K562 (cell line): Measurements from ENCODE around the gene DOCK1. TPM values are rescaled to one million over a fixed set of nuclear protein-coding genes. Genes with fewer than 3 reads are reported as not detected.

Experiments
- ATAC-seq: fragments of 200-7000 bp; cut with Tn5 transposase; 3 replicates; pipeline ENCODE4 v1.9.1; 2020; ENCODE audit warnings: moderate library complexity
- BruUV-seq: library from RNA; stranded (reverse); fragments of 400-500 nt; replicated peaks from 2 replicates; lab custom pipeline; 2021; lab: Mats Ljungman, UMichigan
- CTCF ChIA-PET: fragments of 300-600 bp; formaldehyde crosslinking; extraction: SDS; loops from one replicate; lab custom pipeline; 2021; ENCODE audit warnings: low intra/inter-chr PET ratio; lab: Yijun Ruan, JAX
- POLR2A ChIA-PET: fragments of 300-600, 350-650 bp; sonication (Branson Sonifier 250); formaldehyde crosslinking; extraction: SDS; loops from one replicate; lab custom pipeline; 2021; ENCODE audit warnings: antibody characterized with exemption, inconsistent platforms; lab: Yijun Ruan, JAX
- DNase-seq, 4 experiments: peaks; one replicate each; pipeline versions ENCODE4 v3.0.0 to v3.0.0-alpha.2; 2011 to 2018; ENCODE audit warnings: low spot score in 3 of 4, mixed read lengths in 3 of 4; ENCODE audit errors: extremely low read depth in 1 of 4
- FAIRE-seq: peaks from 2 replicates; lab custom pipeline; 2011; peaks lifted over from hg19 to GRCh38; lab: Jason Lieb, UNC
- H2AFZ ChIP-seq: 2 replicates; pipeline ENCODE4 v1.6.0; 2011; ENCODE audit warnings: low read depth, low read length, control low read depth, inconsistent platforms
- H3K27ac ChIP-seq: fragments of 200-600 bp; 3 replicates; pipeline ENCODE4 v1.8.0; 2011; ENCODE audit warnings: low read depth, mild to moderate bottlenecking, control low read depth, inconsistent platforms, low read length, moderate library complexity, mixed read lengths; ENCODE audit errors: extremely low read depth
- H3K27me3 ChIP-seq, 2 experiments: fragments of 300-600 bp in 1 of 2; 2 replicates in 1 of 2; 3 replicates in 1 of 2; pipeline versions ENCODE4 v1.6.0 to v1.8.0; 2011; ENCODE audit warnings: inconsistent platforms in 2 of 2, low read length in 2 of 2, mild to moderate bottlenecking in 1 of 2, mixed read lengths in 1 of 2, moderate library complexity in 1 of 2; ENCODE audit not compliant: control insufficient read depth in 2 of 2, insufficient read depth in 2 of 2
- H3K36me3 ChIP-seq: fragments of 300-600 bp; 3 replicates; pipeline ENCODE4 v1.8.0; 2011; ENCODE audit warnings: mild to moderate bottlenecking, low read length, inconsistent platforms; ENCODE audit not compliant: control insufficient read depth, insufficient read depth
- H3K4me1 ChIP-seq, 2 experiments: fragments of 200-600 bp in 1 of 2; replicated peaks in 1 of 2; 2 replicates in 1 of 2; 3 replicates in 1 of 2; pipeline versions ENCODE4 v1.5.1 to v1.8.0; 2011; ENCODE audit warnings: inconsistent platforms in 2 of 2, low read length in 2 of 2, mild to moderate bottlenecking in 1 of 2, mixed read lengths in 1 of 2, moderate library complexity in 1 of 2; ENCODE audit not compliant: control insufficient read depth in 2 of 2, insufficient read depth in 2 of 2
- H3K4me2 ChIP-seq: 2 replicates; pipeline ENCODE4 v1.6.1; 2011; ENCODE audit warnings: low read length, control low read depth, inconsistent platforms, mixed read lengths; ENCODE audit not compliant: insufficient read depth
- H3K4me3 ChIP-seq: fragments of 200-600 bp; sonication (generic), shearing (Covaris generic); 2 replicates; pipeline ENCODE4 v1.5.1; 2016; ENCODE audit warnings: control low read depth, inconsistent platforms
- H3K79me2 ChIP-seq: fragments of 200-600 bp; 3 replicates; pipeline ENCODE4 v1.8.0; 2011; ENCODE audit warnings: low read length, inconsistent platforms; ENCODE audit not compliant: control insufficient read depth, insufficient read depth
- H3K9ac ChIP-seq, 2 experiments: 2 replicates each; pipeline versions ENCODE4 v1.6.0 to v1.6.1; 2011; ENCODE audit warnings: low read depth in 2 of 2, low read length in 2 of 2, control low read depth in 1 of 2, inconsistent platforms in 1 of 2, mild to moderate bottlenecking in 1 of 2, mixed read lengths in 1 of 2; ENCODE audit not compliant: insufficient read depth in 1 of 2
- H3K9me1 ChIP-seq: one replicate; pipeline ENCODE4 v1.6.0; 2011; ENCODE audit warnings: inconsistent platforms, mild to moderate bottlenecking, low read length, moderate library complexity; ENCODE audit not compliant: control insufficient read depth, insufficient read depth
- H3K9me3 ChIP-seq: replicated peaks from 2 replicates; pipeline ENCODE4 v1.5.1; 2011; ENCODE audit warnings: low read depth, low read length, inconsistent platforms; ENCODE audit not compliant: control insufficient read depth, insufficient read depth
- H4K20me1 ChIP-seq: replicated peaks from 2 replicates; pipeline ENCODE4 v1.6.1; 2011; ENCODE audit warnings: low read length, inconsistent platforms, mixed read lengths; ENCODE audit not compliant: control insufficient read depth, insufficient read depth
- CBX2 ChIP-seq: fragments of 200-600 bp; sonication (generic); IDR thresholded peaks from one replicate; pipeline ENCODE4 v1.6.1; 2012; ENCODE audit warnings: mild to moderate bottlenecking, low read length, inconsistent platforms; ENCODE audit not compliant: insufficient read depth, poor library complexity, severe bottlenecking
- FOXJ3 ChIP-seq: sonication (generic); formaldehyde crosslinking; IDR thresholded peaks from 2 replicates; pipeline ENCODE4 v1.4.0; 2020; ENCODE audit warnings: mild to moderate bottlenecking, missing genetic modification reagents
- JUN ChIP-seq, 2 experiments: sonication (generic) in 1 of 2; formaldehyde crosslinking in 1 of 2; IDR thresholded peaks; 2 replicates each; pipeline versions ENCODE4 v1.6.1 to v1.8.0; 2012 to 2022; ENCODE audit warnings: borderline replicate concordance in 2 of 2, mild to moderate bottlenecking in 2 of 2, improper control_type of control experiment in 1 of 2, low read depth in 1 of 2, low read length in 1 of 2, missing genetic modification reagents in 1 of 2
- KDM2B ChIP-seq: fragments of 250-450 bp; sonication (Bioruptor Pico); IDR thresholded peaks from 2 replicates; pipeline ENCODE4 v1.8.0; 2021; ENCODE audit warnings: mild to moderate bottlenecking, moderate library complexity
- POLR2AphosphoS2 ChIP-seq: IDR thresholded peaks from 2 replicates; pipeline ENCODE4 v1.6.1; 2012; ENCODE audit warnings: low read length, improper control_type of control experiment
- TARDBP ChIP-seq: fragments of 450-650 bp; IDR thresholded peaks from 2 replicates; pipeline ENCODE4 v1.6.1; 2016
- ZC3H8 ChIP-seq: fragments of 450-650 bp; IDR thresholded peaks from 2 replicates; pipeline ENCODE4 v1.6.1; 2017
- WGBS: fragments of 100-300 bp; shearing (Covaris generic); methylation state at CpG from one replicate; pipeline ENCODE4 v1.1.6; 2016; ENCODE audit warnings: low coverage, mixed read lengths; ENCODE audit not compliant: insufficient coverage; ENCODE audit errors: missing lambda C conversion rate; 5-methylcytosine and 5-hydroxymethylcytosine counted together
- in situ Hi-C: fragments of 300-500 bp; cut with MboI; formaldehyde crosslinking; loops from 4 replicates; pipeline ENCODE4 v1.15.0; 2018; ENCODE audit warnings: inconsistent platforms, mixed read lengths
- intact Hi-C: fragments of 100-400 bp; cut with micrococcal nuclease; formaldehyde crosslinking; loops from 2 replicates; pipeline ENCODE4 v1.14.2; 2022
- polyA plus RNA-seq, 8 experiments: library from polyadenylated mRNA; depleted of rRNA in 4 of 8; stranded (reverse) in 5 of 8; unstranded in 3 of 8; fragments of >200 nt; fragmentation: Nextera tagmentation in 2 of 8; fragmentation: Illumina TruSeq in 1 of 8; extraction: Ambion mirVana in 2 of 8; extraction: Trizol in 1 of 8; gene quantifications; 2 replicates each; pipeline versions ENCODE4 v1.2.1 to v1.2.3, GENCODE V29; 2011 to 2014; ENCODE audit warnings: inconsistent platforms in 1 of 8, missing spikeins in 1 of 8
- total RNA-seq, 7 experiments: library from RNA; depleted of rRNA in 6 of 7; stranded (reverse); fragments of >200 nt in 6 of 7; fragmentation: Illumina TruSeq in 2 of 7; extraction: Trizol in 2 of 7; gene quantifications; 2 replicates each; pipeline versions ENCODE4 v1.2.1 to v1.2.3, GENCODE V29; 2011 to 2021; ENCODE audit warnings: low replicate concordance in 1 of 7
- TF ChIP-seq, protein P1 (sequence below): sonication (generic); formaldehyde crosslinking; IDR thresholded peaks from 2 replicates; pipeline ENCODE4 v1.8.1; 2023; ENCODE audit warnings: mild to moderate bottlenecking, missing genetic modification reagents
- TF ChIP-seq, protein P2 (sequence below): sonication (generic); formaldehyde crosslinking; IDR thresholded peaks from 2 replicates; pipeline ENCODE4 v1.8.0; 2022; ENCODE audit warnings: mild to moderate bottlenecking, low read depth, missing genetic modification reagents

The DOCK1 gene
- total and polyA plus RNA-seq, 9 of the 15 experiments (the other 6 are each of a cell fraction or from before 2014, with no cell fraction given): 0.31 TPM; not detected in 8

GRCh38 chr10:126933116-126933515 is 27.9 kb downstream of the DOCK1 start:
- Histone ChIP-seq H3K9me1 (no peaks in the 10 kb centered on the region), H3K27me3 (no peaks in the 10 kb centered on the region), H3K36me3 (no peaks in the 10 kb centered on the region), H3K4me2 (no peak overlapping the region), H2AFZ (no peak overlapping the region), H3K27ac (no peak overlapping the region), H3K9me3 (no peaks in the 10 kb centered on the region), H3K9ac (no peak overlapping the region), H4K20me1 (no peaks in the 10 kb centered on the region), H3K79me2 (no peaks in the 10 kb centered on the region), H3K4me1 (no peaks in the 10 kb centered on the region), H3K4me3 (no peak overlapping the region)
- CTCF ChIA-PET: no interaction called here
- intact Hi-C loops (no loop called here), in situ Hi-C loops (no loop called here)
- BruUV-seq: no TSS peak
- FAIRE-seq (no peak), ATAC-seq (no peak), DNase-seq (no peak)
- TF ChIP-seq CBX2: no peak
- TF ChIP-seq POLR2AphosphoS2: no peak
- TF ChIP-seq, protein P1, sequence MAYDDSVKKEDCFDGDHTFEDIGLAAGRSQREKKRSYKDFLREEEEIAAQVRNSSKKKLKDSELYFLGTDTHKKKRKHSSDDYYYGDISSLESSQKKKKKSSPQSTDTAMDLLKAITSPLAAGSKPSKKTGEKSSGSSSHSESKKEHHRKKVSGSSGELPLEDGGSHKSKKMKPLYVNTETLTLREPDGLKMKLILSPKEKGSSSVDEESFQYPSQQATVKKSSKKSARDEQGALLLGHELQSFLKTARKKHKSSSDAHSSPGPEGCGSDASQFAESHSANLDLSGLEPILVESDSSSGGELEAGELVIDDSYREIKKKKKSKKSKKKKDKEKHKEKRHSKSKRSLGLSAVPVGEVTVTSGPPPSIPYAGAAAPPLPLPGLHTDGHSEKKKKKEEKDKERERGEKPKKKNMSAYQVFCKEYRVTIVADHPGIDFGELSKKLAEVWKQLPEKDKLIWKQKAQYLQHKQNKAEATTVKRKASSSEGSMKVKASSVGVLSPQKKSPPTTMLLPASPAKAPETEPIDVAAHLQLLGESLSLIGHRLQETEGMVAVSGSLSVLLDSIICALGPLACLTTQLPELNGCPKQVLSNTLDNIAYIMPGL (CRISPR knock-in tag): no peak
- TF ChIP-seq, protein P2, sequence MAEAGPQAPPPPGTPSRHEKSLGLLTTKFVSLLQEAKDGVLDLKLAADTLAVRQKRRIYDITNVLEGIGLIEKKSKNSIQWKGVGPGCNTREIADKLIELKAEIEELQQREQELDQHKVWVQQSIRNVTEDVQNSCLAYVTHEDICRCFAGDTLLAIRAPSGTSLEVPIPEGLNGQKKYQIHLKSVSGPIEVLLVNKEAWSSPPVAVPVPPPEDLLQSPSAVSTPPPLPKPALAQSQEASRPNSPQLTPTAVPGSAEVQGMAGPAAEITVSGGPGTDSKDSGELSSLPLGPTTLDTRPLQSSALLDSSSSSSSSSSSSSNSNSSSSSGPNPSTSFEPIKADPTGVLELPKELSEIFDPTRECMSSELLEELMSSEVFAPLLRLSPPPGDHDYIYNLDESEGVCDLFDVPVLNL: no peak
- TF ChIP-seq ZC3H8: no peak
- no peak for TF ChIP-seq TARDBP
- TF ChIP-seq FOXJ3: no peak
- TF ChIP-seq JUN (IDR thresholded peaks at IDR 0.05; ENCODE audit: borderline replicate concordance, low read depth, low read length): no peak
- TF ChIP-seq JUN (CRISPR knock-in tag; IDR thresholded peaks at IDR 0.05; ENCODE audit: borderline replicate concordance): no peak
- TF ChIP-seq KDM2B (CRISPR knock-in tag): no peak
- POLR2A ChIA-PET: no interaction called here
- 0% methylated on average over 4 of the region's 4 CpGs for WGBS
